OCI-LY1 (cell line): ENCODE data around the gene PGLYRP2.

Source experiments
- CTCF ChIP-seq: fragments of 200-600 bp; sonication (generic), shearing (Covaris generic); IDR thresholded peaks from 2 replicates; pipeline ENCODE4 v1.5.1; 2017; ENCODE audit warnings: mild to moderate bottlenecking, antibody characterized with exemption, low read length, moderate library complexity, mixed read lengths
- EZH2 ChIP-seq: fragments of 200-600 bp; sonication (generic), shearing (Covaris generic); IDR thresholded peaks from 2 replicates; pipeline ENCODE4 v1.8.0; 2017; ENCODE audit warnings: borderline replicate concordance, mixed run types, mild to moderate bottlenecking, antibody characterized with exemption, low read length, moderate library complexity, mixed read lengths

GRCh38 chr19:15476325-15476724 is 3.0 kb downstream of the PGLYRP2 start:
- TF ChIP-seq CTCF (no peak), EZH2 (no peak)
